Brain microvascular endothelial cell (primary cell): ENCODE measurements around the gene SMIM36.

Experiments
- DNase-seq: peaks from one replicate; pipeline ENCODE4 v3.0.0-alpha.2; 2020
- H3K27ac ChIP-seq: fragments of 250-450 bp; sonication (Bioruptor Pico); 2 replicates; pipeline ENCODE4 v1.5.1; 2020; ENCODE audit warnings: mild to moderate bottlenecking, moderate library complexity
- H3K27me3 ChIP-seq: fragments of 250-450 bp; sonication (Bioruptor Pico); replicated peaks from 2 replicates; pipeline ENCODE4 v1.5.1; 2020; ENCODE audit warnings: mild to moderate bottlenecking
- H3K36me3 ChIP-seq: fragments of 250-450 bp; sonication (Bioruptor Pico); replicated peaks from 2 replicates; pipeline ENCODE4 v1.5.1; 2020; ENCODE audit warnings: mild to moderate bottlenecking
- H3K4me3 ChIP-seq: 2 replicates; pipeline ENCODE4 v1.5.1; 2011; ENCODE audit warnings: low read depth, mild to moderate bottlenecking, control low read depth, low read length, moderate library complexity
- in situ Hi-C: cut with HindIII; loops from 2 replicates; pipeline ENCODE4 v1.10.0; 2017; ENCODE audit warnings: low sequenced_read_pairs, low pct_ligation_motif_present
- TF ChIP-seq, protein P1 (sequence below): IDR thresholded peaks from 2 replicates; pipeline ENCODE4 v1.5.1; 2011; ENCODE audit warnings: low read depth, mild to moderate bottlenecking, moderate library complexity, low read length, control low read depth, inconsistent platforms; ENCODE audit errors: missing control alignments

SMIM36 gene

GRCh38 chr17:55417411-55418268, 93.6 kb downstream of the SMIM36 start:
- H3K27ac ChIP-seq: no peak overlapping the region
- H3K36me3 ChIP-seq: no peaks in the 10 kb centered on the region
- in situ Hi-C loops: no loop called here
- H3K4me3 ChIP-seq: no peak overlapping the region
- TF ChIP-seq, protein P1, sequence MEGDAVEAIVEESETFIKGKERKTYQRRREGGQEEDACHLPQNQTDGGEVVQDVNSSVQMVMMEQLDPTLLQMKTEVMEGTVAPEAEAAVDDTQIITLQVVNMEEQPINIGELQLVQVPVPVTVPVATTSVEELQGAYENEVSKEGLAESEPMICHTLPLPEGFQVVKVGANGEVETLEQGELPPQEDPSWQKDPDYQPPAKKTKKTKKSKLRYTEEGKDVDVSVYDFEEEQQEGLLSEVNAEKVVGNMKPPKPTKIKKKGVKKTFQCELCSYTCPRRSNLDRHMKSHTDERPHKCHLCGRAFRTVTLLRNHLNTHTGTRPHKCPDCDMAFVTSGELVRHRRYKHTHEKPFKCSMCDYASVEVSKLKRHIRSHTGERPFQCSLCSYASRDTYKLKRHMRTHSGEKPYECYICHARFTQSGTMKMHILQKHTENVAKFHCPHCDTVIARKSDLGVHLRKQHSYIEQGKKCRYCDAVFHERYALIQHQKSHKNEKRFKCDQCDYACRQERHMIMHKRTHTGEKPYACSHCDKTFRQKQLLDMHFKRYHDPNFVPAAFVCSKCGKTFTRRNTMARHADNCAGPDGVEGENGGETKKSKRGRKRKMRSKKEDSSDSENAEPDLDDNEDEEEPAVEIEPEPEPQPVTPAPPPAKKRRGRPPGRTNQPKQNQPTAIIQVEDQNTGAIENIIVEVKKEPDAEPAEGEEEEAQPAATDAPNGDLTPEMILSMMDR: no peak
- DNase-seq: no peak
- H3K27me3 ChIP-seq: no peaks in the 10 kb centered on the region

GRCh38 chr17:55416470-55417052, 94.7 kb downstream of the SMIM36 start:
- no peaks in the 10 kb centered on the region for H3K36me3 ChIP-seq
- H3K4me3 ChIP-seq: no peak overlapping the region
- in situ Hi-C loops: no loop called here
- no peaks in the 10 kb centered on the region for H3K27me3 ChIP-seq
- TF ChIP-seq, protein P1: no peak
- no peak overlapping the region for H3K27ac ChIP-seq
- DNase-seq: no peak

DNA sequence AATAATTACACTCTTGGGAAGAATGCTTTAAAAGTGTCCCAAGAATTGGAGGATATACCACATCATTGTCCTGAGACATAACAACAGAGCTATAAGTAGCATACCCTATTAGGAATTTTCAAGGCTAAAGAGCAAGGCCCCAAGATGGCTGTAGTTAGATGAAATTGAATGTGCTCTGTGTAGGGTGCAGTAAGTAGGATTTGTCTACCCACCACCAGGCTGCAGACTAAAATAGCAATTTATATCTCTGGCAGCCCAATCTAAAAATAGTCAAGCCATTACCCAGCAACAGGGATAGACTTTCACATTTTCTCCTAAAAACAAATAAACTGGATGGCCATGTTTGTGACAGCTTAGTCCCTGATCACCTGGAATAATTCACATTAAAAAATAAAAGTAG, 95.3 kb downstream of the SMIM36 start:
- TF ChIP-seq, protein P1: peak; percentile 3
- Histone ChIP-seq H3K36me3 (no peaks in the 10 kb centered on the region), H3K27ac (no peak overlapping the region), H3K27me3 (no peaks in the 10 kb centered on the region), H3K4me3 (no peak overlapping the region)
- in situ Hi-C loops: no loop called here
- no peak for DNase-seq

DNA sequence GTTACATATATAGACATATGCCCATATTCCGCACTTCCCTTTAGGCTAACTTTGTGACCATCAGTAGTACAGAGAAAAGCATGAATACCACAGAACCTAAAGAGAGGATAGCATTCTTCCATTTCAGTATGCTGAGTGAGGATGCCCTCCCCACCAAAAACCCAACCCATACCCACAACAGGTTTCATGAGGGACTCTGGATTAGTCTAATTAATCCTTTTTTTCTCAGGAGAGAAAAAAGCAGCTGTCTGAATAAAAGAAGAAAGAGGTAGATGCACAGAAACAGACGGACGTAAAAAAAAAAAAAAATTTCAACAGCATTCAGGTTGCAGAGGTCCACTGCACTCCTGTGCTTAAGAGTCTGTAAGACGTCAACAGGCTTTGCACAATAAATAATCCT, 96.3 kb downstream of the SMIM36 start:
- no peak overlapping the region for H3K4me3 ChIP-seq
- H3K27me3 ChIP-seq: no peaks in the 10 kb centered on the region
- TF ChIP-seq, protein P1: no peak
- no peaks in the 10 kb centered on the region for H3K36me3 ChIP-seq
- in situ Hi-C loops: no loop called here
- H3K27ac ChIP-seq: no peak overlapping the region
- no peak for DNase-seq

GRCh38 chr17:55413825-55414489, 97.3 kb downstream of the SMIM36 start:
- no peak for DNase-seq
- TF ChIP-seq, protein P1: no peak
- H3K27ac ChIP-seq: no peak overlapping the region
- peaks cover 9% of the 10 kb centered on the region for H3K36me3 ChIP-seq
- in situ Hi-C loops: no loop called here
- no peak overlapping the region for H3K4me3 ChIP-seq
- no peaks in the 10 kb centered on the region for H3K27me3 ChIP-seq
